ENCODE data around the gene RRP9.

DNA sequence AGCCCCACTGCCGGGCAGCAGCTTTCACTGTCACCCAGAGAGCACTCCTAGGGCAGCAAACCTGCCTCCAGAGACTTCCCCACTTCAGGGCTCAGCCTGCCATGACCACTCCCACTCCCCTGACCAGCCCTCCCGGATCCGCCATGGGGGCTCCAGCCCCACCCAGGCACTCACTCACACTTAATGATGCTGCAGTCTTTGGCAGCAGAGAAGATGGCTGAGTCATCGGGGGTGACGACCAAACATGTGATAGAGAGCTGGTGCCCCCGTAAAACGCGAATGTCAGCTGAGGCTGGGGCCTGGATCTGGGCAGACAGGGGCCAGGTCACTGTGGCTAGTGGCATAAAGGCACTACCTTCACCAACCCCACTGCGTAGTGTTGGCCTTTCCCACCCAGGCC lies 4.7 kb downstream of the RRP9 start:
- TF ChIP-seq RAD21 (conservative IDR thresholded peaks at IDR 0.05) = no peak
- TF ChIP-seq TAF1 (IDR thresholded peaks at IDR 0.05; ENCODE audit: low read depth) = no peak
- TF ChIP-seq, protein P1, sequence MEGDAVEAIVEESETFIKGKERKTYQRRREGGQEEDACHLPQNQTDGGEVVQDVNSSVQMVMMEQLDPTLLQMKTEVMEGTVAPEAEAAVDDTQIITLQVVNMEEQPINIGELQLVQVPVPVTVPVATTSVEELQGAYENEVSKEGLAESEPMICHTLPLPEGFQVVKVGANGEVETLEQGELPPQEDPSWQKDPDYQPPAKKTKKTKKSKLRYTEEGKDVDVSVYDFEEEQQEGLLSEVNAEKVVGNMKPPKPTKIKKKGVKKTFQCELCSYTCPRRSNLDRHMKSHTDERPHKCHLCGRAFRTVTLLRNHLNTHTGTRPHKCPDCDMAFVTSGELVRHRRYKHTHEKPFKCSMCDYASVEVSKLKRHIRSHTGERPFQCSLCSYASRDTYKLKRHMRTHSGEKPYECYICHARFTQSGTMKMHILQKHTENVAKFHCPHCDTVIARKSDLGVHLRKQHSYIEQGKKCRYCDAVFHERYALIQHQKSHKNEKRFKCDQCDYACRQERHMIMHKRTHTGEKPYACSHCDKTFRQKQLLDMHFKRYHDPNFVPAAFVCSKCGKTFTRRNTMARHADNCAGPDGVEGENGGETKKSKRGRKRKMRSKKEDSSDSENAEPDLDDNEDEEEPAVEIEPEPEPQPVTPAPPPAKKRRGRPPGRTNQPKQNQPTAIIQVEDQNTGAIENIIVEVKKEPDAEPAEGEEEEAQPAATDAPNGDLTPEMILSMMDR (IDR thresholded peaks at IDR 0.05; ENCODE audit: poor library complexity, severe bottlenecking) = no peak
- no peak for TF ChIP-seq EP300 (conservative IDR thresholded peaks at IDR 0.05; ENCODE audit: poor library complexity, severe bottlenecking)
- no peak for TF ChIP-seq EZH2 (IDR thresholded peaks at IDR 0.05; ENCODE audit: borderline replicate concordance, insufficient read depth, low read length, poor library complexity, severe bottlenecking)
- no peak for TF ChIP-seq POLR2AphosphoS5 (IDR thresholded peaks at IDR 0.05)
- no peak for TF ChIP-seq REST (IDR thresholded peaks at IDR 0.05; ENCODE audit: borderline replicate concordance)
- no peak for TF ChIP-seq MXI1 (conservative IDR thresholded peaks at IDR 0.05; ENCODE audit: poor library complexity, severe bottlenecking)
- TF ChIP-seq SMC3 (conservative IDR thresholded peaks at IDR 0.05; ENCODE audit: poor library complexity) = no peak
